Cortex of kidney (tissue), 1 donor: ENCODE data around the gene SH2D6.
"Not testable (repeated sequence)": the region's sequence is repeated elsewhere in the genome, so short reads cannot be mapped to it uniquely, and the experiment has no call there.

Experiments used
- DNase-seq: peaks from one replicate; lab custom pipeline; 2025; lab: John Stamatoyannopoulos, UW

SH2D6 gene

DNA sequence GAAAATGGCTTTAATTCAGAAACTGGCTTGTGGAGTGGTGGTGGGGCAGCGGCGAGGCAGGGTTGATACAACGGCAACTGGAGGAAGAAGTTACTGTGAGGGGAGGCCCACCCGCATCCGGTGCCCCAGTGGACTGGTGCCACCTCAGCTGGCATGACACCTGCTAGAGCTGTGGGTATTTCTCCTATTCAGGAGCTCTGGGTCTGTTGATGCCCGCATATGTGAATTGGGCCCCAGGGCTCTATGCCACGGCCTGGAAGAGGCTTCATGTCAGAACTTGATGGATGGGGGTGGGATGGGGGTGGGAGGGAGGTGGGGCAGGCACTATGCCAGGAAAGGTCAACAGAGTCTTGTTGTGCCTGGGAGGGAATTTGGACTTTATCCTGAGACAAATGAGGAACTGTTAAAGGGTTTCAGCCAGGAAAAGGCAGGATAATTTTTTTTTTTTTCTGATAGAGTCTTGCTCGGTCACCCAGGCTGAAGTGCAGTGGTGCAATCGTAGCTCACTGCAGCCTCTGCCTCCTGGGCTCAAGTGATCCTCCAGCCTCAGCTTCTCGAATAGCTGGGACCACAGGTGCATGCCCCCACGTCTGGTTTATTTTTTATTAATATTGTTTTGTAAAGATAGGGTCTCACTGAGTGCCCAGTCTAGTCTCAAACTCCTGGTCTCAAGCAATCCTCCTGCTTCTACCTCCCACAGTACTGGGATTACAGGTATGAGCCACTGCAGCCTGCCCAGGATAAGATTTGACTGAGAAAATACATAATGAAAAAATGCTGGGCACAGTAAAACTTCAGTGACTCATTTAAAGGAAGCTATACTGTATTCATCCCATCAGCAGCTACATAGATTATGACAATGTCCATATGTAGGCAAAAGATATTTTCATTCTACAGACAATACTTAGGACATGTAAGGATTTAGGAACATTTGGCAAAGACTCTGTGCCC is 52.6 kb downstream of the SH2D6 start:
- no peak for DNase-seq

DNA sequence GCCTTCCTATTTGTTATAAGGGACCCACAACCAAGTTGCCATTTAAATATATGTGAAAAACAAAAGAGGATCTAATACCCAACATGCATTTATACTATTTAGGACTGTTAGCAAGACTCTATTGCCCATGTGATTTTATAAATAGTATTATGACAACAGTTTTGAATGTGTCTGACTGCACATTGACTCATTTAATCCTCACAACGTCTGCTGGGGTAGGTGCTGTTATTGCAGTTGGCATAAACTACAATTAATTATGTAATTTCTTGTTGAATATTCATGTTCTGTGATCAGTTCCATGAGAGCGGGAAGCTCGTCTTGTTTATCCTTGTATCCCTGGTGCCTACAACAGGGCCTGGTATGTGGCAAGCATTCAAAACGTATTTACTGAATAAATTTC is 53.7 kb downstream of the SH2D6 start:
- DNase-seq = no peak

DNA sequence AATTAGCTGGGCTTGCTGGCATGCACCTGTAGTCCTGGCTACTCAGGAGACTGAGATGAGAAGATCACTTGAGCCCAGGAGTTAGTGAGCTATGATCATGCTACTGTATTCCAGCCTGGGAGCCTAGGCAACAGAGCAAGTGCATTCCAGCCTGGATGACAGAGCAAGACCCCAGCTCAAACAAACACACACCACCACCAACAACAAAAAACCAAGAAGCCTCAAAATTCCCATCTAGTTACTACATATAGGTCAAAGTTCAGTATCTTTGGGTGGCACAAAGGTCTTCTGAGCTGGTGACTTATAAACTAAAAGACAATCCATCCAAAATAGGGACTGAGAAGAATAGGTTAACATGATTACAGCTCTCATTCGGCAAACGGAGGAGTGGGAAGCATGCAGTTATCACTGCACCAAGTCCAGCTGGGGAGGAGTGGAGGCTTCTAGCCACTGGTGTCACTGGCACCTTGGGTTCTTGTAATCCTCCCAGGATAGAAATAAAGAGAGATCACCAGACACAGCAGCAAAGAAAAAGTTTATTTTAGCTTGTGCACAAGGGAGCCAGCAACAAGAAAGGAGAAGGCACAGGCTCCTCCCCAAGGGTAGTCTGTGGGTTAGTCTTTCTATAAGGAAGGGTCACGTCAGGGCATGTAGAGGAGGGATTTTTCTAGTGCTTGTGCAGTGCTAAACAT is 57.4 kb downstream of the SH2D6 start:
- no peak for DNase-seq

DNA sequence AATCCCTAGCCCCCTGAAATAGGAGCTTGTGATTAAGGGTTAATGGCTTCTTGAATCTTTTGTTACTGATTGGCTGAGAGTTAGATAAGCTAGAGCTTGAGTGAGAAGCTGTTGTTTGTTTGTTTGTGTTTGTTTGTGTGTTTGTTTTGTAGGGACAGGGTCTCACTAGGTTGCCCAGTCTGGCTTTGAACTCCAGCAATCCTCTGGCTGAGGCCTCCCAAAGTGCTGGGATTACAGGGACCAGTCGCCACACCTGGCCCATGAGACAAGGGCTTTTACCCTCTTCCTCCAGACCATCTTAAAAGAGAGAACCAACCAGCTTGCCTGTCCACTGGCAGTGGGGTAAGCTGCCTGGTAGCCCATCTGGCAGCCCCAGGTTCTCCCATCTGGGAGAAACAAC is 58.1 kb downstream of the SH2D6 start:
- no peak for DNase-seq

DNA sequence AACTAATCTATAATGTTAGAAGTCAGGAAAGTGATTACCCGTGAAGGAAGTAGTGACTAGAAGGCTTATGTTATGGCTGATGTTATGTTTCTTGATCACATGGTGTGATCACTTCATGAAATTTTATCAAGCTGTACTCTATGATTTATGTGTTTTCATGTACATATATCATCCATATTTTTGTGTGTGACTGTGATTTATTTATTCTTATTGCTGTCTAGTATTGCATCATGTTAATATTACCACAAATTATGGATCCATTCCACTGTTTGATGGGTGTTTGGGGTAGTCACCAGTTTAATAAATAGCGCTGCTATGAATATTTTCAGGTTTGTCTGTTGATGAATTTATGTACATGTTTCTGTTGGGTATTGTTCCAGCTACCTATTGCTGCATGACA is 59.4 kb downstream of the SH2D6 start:
- DNase-seq = no peak

DNA sequence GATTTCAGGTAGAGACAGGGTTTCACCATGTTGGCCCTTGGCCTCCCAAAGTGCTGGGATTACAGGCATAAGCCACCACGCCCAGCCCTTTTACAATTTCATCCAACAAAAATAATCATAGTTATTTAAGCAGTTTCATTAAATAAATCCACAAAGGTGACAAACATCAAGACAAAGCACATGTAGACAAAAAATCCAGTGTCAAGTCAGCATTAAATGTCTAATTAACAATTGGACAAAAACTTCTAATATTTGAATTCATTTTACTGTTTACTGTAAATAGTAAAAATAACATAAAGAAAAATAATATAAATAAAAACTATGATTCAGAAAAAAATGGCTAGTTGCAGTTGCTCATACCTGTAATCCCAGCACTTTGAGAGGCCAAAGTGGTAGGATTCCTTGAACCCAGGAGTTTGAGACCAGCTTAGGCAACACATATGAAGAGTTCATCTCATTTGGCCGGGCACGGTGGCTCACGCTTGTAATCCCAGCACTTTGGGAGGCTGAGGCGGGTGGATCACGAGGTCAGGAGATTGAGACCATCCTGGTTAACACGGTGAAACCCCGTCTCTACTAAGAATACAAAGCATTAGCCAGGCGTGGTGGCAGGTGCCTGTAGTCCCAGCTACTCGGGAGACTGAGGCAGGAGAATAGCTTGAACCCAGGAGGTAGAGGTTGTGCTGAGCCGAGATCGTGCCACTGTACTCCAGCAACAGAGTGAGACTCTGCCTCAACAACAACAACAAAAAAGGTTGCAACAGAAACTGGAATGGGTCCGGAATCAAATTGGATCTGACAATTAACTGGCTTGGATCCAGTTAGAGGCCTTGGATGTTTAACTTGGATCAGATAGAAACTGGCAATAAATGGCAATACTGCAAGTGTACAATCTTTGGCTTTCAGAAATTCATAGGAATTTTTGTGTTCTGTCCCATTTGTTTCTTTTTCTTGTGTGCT is 63.6 kb downstream of the SH2D6 start:
- DNase-seq = no peak

DNA sequence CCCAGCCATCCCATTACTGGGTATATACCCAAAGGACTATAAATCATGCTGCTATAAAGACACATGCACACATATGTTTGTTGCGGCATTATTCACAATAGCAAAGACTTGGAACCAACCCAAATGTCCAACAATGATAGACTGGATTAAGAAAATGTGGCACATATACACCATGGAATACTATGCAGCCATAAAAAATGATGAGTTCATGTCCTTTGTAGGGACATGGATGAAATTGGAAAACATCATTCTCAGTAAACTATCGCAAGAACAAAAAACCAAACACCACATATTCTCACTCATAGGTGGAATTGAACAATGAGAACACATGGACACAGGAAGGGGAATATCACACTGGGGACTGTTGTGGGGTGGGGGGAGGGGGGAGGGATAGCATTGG is 66.1 kb downstream of the SH2D6 start:
- DNase-seq = not testable (repeated sequence)

DNA sequence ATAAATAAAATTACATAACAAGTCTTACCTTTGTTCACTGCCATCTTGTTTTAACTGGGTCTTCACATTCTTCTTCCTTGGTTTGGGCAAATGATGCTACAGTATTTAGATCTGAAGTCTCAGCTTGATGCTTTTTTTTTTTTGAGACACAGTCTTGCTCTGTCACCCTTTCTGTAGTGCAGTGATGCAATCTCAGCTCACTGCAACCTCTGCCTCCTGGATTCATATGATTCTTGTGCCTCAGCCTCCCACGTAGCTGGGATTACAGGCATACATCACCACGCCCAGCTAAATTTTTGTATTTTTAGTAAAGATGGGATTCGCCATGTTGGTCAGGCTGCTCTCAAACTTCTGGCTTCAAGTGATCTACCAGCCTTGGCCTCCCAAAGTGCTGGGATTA is 67.3 kb downstream of the SH2D6 start:
- DNase-seq = no peak
